AG04450 (cell line): ENCODE measurements around the gene ZDHHC11B. TPM values are rescaled to one million over a fixed set of nuclear protein-coding genes. Genes with fewer than 3 reads are reported as not detected.
"Not testable (repeated sequence)": the region's sequence is repeated elsewhere in the genome, so short reads cannot be mapped to it uniquely, and the experiment has no call there.

ENCODE experiments used
- CTCF ChIA-PET: fragments of 300-600, 350-600 bp; formaldehyde crosslinking; extraction: SDS; loops from one replicate; lab custom pipeline; 2022; ENCODE audit warnings: antibody characterized with exemption, inconsistent platforms; lab: Charles Lee
- POLR2A ChIA-PET: fragments of 350-600 bp; formaldehyde crosslinking; extraction: SDS; loops from one replicate; lab custom pipeline; 2021; ENCODE audit warnings: antibody characterized with exemption, inconsistent platforms; lab: Yijun Ruan, JAX
- DNase-seq: peaks from one replicate; pipeline ENCODE4 v3.0.0-alpha.2; 2011; ENCODE audit warnings: low read depth, low spot score
- H3K27ac ChIP-seq: one replicate; pipeline ENCODE4 v1.5.1; 2012; ENCODE audit warnings: low read depth, low read length, control low read depth
- H3K27me3 ChIP-seq: one replicate; pipeline ENCODE4 v1.6.0; 2012; ENCODE audit warnings: low read length; ENCODE audit not compliant: control insufficient read depth, insufficient read depth
- H3K4me3 ChIP-seq: 2 replicates; pipeline ENCODE4 v1.5.1; 2011; ENCODE audit warnings: mild to moderate bottlenecking, low read depth, low read length, control low read depth
- H3K9me3 ChIP-seq: 2 replicates; pipeline ENCODE4 v1.5.1; 2012; ENCODE audit warnings: low read length; ENCODE audit not compliant: control insufficient read depth, insufficient read depth
- CTCF ChIP-seq: IDR thresholded peaks from 2 replicates; pipeline ENCODE4 v1.5.1; 2011; ENCODE audit warnings: low read depth, low read length, control low read depth, inconsistent platforms
- polyA plus RNA-seq: library from polyadenylated mRNA; depleted of rRNA; stranded (reverse); fragments of >200 nt; gene quantifications from 2 replicates; pipeline ENCODE4 v1.2.3, GENCODE V29; 2011

The ZDHHC11B gene
- polyA plus RNA-seq, 1 experiment, result not detected

- H3K27me3 ChIP-seq, DNase-seq, POLR2A ChIA-PET, CTCF ChIA-PET, H3K4me3 ChIP-seq, H3K27ac ChIP-seq, H3K9me3 ChIP-seq: not testable (repeated sequence)
Measured at GRCh38 chr5:742276-742675, 42.3 kb downstream of the ZDHHC11B start.

GRCh38 chr5:734145-734544, 50.4 kb downstream of the ZDHHC11B start:
- H3K27ac ChIP-seq, DNase-seq, H3K9me3 ChIP-seq, H3K27me3 ChIP-seq, POLR2A ChIA-PET, H3K4me3 ChIP-seq, CTCF ChIA-PET: not testable (repeated sequence)

- H3K27ac ChIP-seq, H3K4me3 ChIP-seq, H3K9me3 ChIP-seq, CTCF ChIA-PET, DNase-seq, H3K27me3 ChIP-seq, POLR2A ChIA-PET: not testable (repeated sequence)
Measured at GRCh38 chr5:732754-733454, 51.6 kb downstream of the ZDHHC11B start.

- CTCF ChIA-PET, DNase-seq, H3K9me3 ChIP-seq, H3K27me3 ChIP-seq, POLR2A ChIA-PET, H3K27ac ChIP-seq, H3K4me3 ChIP-seq: not testable (repeated sequence)
Measured at GRCh38 chr5:729225-729624, 55.3 kb downstream of the ZDHHC11B start.

GRCh38 chr5:727087-727486, 57.4 kb downstream of the ZDHHC11B start:
- H3K4me3 ChIP-seq, CTCF ChIA-PET, DNase-seq, H3K27ac ChIP-seq, POLR2A ChIA-PET, H3K9me3 ChIP-seq, H3K27me3 ChIP-seq: not testable (repeated sequence)

- CTCF ChIA-PET, H3K27ac ChIP-seq, DNase-seq, POLR2A ChIA-PET, H3K9me3 ChIP-seq, H3K4me3 ChIP-seq, H3K27me3 ChIP-seq: not testable (repeated sequence)
Measured at GRCh38 chr5:723865-724264, 60.7 kb downstream of the ZDHHC11B start.

- POLR2A ChIA-PET, result not testable (repeated sequence)
Measured at GRCh38 chr5:723309-723708, 61.2 kb downstream of the ZDHHC11B start.

GRCh38 chr5:719379-719778, 65.2 kb downstream of the ZDHHC11B start:
- H3K9me3 ChIP-seq, DNase-seq, CTCF ChIA-PET, H3K27me3 ChIP-seq, H3K4me3 ChIP-seq, POLR2A ChIA-PET, H3K27ac ChIP-seq: not testable (repeated sequence)

More at GRCh38 chr5:723309-723708, 61.2 kb downstream of the ZDHHC11B start:
- DNase-seq, H3K27me3 ChIP-seq, H3K27ac ChIP-seq, H3K4me3 ChIP-seq, H3K9me3 ChIP-seq, CTCF ChIA-PET: not testable (repeated sequence)

GRCh38 chr5:717143-717542, 67.4 kb downstream of the ZDHHC11B start:
- H3K27me3 ChIP-seq, result peaks cover 5% of the 10 kb centered on the region
- H3K4me3 ChIP-seq, result no peak overlapping the region
- no peak overlapping the region for H3K27ac ChIP-seq
- TF ChIP-seq CTCF, result no peak
- POLR2A ChIA-PET, result no interaction called here
- DNase-seq, result no peak
- CTCF ChIA-PET, result no interaction called here
- no peaks in the 10 kb centered on the region for H3K9me3 ChIP-seq

GRCh38 chr5:716740-717139, 67.8 kb downstream of the ZDHHC11B start:
- H3K9me3 ChIP-seq, H3K27ac ChIP-seq, H3K4me3 ChIP-seq, POLR2A ChIA-PET, DNase-seq, H3K27me3 ChIP-seq, CTCF ChIA-PET: not testable (repeated sequence)

- CTCF ChIA-PET, POLR2A ChIA-PET, H3K27me3 ChIP-seq, DNase-seq, H3K4me3 ChIP-seq, H3K27ac ChIP-seq, H3K9me3 ChIP-seq: not testable (repeated sequence)
Measured at GRCh38 chr5:715636-716035, 68.9 kb downstream of the ZDHHC11B start.
